Measurements from ENCODE around the gene MBNL2. TPM values are rescaled to one million over a fixed set of nuclear protein-coding genes. Genes with fewer than 3 reads are reported as not detected.

MBNL2 gene
- total and polyA plus RNA-seq, 5 donors from 2014 or later = 15.6 to 37.2 (median 17.6) TPM

DNA sequence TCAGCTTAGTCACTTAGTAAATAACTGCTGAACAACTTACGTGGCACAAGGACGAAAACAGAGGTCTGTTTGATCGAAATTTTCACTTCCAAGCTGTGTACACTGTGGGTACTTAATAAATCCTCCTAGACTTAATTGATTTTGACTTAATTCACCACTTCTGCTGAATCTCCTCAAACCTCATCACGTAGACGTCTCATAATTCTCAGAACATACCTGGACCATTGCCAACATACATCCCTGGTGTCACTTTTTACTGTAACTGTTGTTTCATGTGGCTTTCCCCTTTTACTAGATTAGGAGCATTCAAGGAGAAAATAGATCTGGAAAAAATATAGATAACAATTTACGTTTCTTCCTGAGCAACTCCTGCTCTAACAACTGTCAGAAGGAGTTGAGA lies 105.0 kb downstream of the MBNL2 start:
- no peak for ATAC-seq (ENCODE audit: low read depth in 2 of 2)
- no peak overlapping the region for H3K4me3 ChIP-seq (ENCODE audit: low read depth, low read length)
- H3K27ac Mint-ChIP-seq = no peak overlapping the region
- no peaks in the 10 kb centered on the region for H3K27me3 Mint-ChIP-seq
- no peaks in the 10 kb centered on the region for H3K9me3 ChIP-seq (ENCODE audit: control insufficient read depth in 2 of 2, low read length in 2 of 2)
- no peaks in the 10 kb centered on the region for H3K27me3 ChIP-seq (ENCODE audit: control insufficient read depth, insufficient read depth, low read length)
- no peak overlapping the region for H3K4me3 Mint-ChIP-seq
- no peak overlapping the region for H3K27ac ChIP-seq (ENCODE audit: insufficient read depth, low read length, poor library complexity, severe bottlenecking)
- DNase-seq = no peak
- H3K36me3 ChIP-seq (ENCODE audit: control insufficient read depth, insufficient read depth, low read length) = no peaks in the 10 kb centered on the region
- peaks cover 12 to 36% (median 20%) of the 10 kb centered on the region in 4 donors for H3K4me1 Mint-ChIP-seq
- peaks cover 15% of the 10 kb centered on the region for H3K36me3 Mint-ChIP-seq
- H3K9me3 Mint-ChIP-seq = peaks cover 0 to 2% (median 0%) of the 10 kb centered on the region in 7 donors
- no peaks in the 10 kb centered on the region for H3K4me1 ChIP-seq (ENCODE audit: control insufficient read depth, insufficient read depth, low read length, poor library complexity, severe bottlenecking)

DNA sequence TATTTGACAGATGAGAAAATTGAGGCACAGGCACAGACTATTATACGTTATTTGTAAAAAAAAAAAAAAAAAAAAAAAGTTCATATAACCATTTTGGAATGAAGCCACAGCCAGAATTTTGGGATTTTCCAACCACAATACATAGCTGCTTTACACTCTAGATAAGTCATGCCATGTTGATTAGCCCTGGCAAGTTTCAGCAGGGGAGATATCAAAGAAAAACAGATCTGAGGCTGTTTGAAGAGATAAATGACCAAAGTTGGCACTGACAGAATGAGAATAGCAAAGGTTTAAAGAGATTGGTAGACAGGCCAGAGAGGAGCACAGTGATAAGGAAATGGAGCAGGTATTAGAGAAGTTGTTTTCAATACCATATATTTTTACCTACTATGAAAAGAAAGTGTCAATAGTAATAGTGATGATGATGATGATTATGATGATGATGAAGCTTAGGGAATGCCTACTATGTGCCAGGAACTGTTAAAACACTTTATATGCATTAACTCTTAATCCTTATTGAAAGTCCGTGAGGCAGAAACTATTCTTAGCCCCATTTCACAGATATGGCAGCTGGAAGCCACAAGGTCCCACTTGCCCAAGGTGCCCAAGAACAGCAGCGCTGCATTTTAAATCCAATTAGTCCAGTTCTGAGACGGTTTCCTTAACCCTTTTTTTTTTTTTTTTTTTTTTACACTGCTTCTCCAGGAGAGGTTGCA lies 105.5 kb downstream of the MBNL2 start:
- peaks cover 15% of the 10 kb centered on the region for H3K36me3 Mint-ChIP-seq
- Histone ChIP-seq H3K4me1 (ENCODE audit: control insufficient read depth, insufficient read depth, low read length, poor library complexity, severe bottlenecking) (no peaks in the 10 kb centered on the region), H3K36me3 (ENCODE audit: control insufficient read depth, insufficient read depth, low read length) (no peaks in the 10 kb centered on the region), H3K4me3 (ENCODE audit: low read depth, low read length) (no peak overlapping the region), H3K9me3 (ENCODE audit: control insufficient read depth in 2 of 2, low read length in 2 of 2) (no peaks in the 10 kb centered on the region), H3K27me3 (ENCODE audit: control insufficient read depth, insufficient read depth, low read length) (no peaks in the 10 kb centered on the region), H3K27ac (ENCODE audit: insufficient read depth, low read length, poor library complexity, severe bottlenecking) (no peak overlapping the region)
- DNase-seq = no peak
- no peak overlapping the region for H3K4me3 Mint-ChIP-seq
- peak overlapping the region in 1 of 3 donors; percentile 27 for H3K27ac Mint-ChIP-seq
- no peak for ATAC-seq (ENCODE audit: low read depth in 2 of 2)
- H3K4me1 Mint-ChIP-seq = peaks cover 12 to 37% (median 18%) of the 10 kb centered on the region in 4 donors
- H3K27me3 Mint-ChIP-seq = no peaks in the 10 kb centered on the region
- H3K9me3 Mint-ChIP-seq = no peaks in the 10 kb centered on the region

DNA sequence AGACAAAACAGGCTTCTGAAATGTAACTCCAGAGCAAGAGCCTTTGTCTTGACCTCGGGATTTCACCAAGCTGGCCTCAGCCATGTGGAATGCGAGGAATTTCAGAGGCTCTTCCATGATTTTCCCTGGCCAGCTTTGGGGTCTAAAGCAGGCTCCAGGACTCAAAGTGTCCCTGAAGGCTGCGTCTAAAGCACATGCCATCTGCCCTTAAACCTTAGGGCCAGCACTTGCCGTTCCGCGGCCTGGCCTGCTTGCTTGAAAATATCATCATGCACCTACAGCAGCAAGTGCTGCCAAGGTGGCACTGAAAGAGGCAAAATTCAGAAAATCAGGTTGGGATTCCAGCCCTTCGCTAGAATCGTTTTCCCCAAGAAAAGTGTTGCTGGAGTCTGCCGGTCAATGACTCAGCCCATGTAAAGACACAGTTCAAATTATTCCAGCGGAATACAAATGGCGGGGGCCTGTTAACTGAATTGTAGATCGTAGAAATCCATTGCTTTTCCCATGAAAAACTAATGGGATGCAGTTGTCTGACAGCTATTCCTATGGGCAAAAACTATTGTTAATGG lies 106.2 kb downstream of the MBNL2 start:
- H3K27me3 Mint-ChIP-seq = no peaks in the 10 kb centered on the region
- H3K27me3 ChIP-seq (ENCODE audit: control insufficient read depth, insufficient read depth, low read length) = no peaks in the 10 kb centered on the region
- no peaks in the 10 kb centered on the region for H3K36me3 ChIP-seq (ENCODE audit: control insufficient read depth, insufficient read depth, low read length)
- H3K27ac ChIP-seq (ENCODE audit: insufficient read depth, low read length, poor library complexity, severe bottlenecking) = no peak overlapping the region
- DNase-seq (no peak), ATAC-seq (ENCODE audit: low read depth in 2 of 2) (no peak)
- H3K4me3 Mint-ChIP-seq = no peak overlapping the region
- H3K4me1 Mint-ChIP-seq = peaks cover 12 to 41% (median 17%) of the 10 kb centered on the region in 4 donors
- no peak overlapping the region for H3K4me3 ChIP-seq (ENCODE audit: low read depth, low read length)
- no peaks in the 10 kb centered on the region for H3K4me1 ChIP-seq (ENCODE audit: control insufficient read depth, insufficient read depth, low read length, poor library complexity, severe bottlenecking)
- peaks cover 18% of the 10 kb centered on the region for H3K36me3 Mint-ChIP-seq
- no peaks in the 10 kb centered on the region for H3K9me3 Mint-ChIP-seq
- peak overlapping the region in 1 of 3 donors; percentile 27 for H3K27ac Mint-ChIP-seq
- H3K9me3 ChIP-seq (ENCODE audit: control insufficient read depth in 2 of 2, low read length in 2 of 2) = no peaks in the 10 kb centered on the region

DNA sequence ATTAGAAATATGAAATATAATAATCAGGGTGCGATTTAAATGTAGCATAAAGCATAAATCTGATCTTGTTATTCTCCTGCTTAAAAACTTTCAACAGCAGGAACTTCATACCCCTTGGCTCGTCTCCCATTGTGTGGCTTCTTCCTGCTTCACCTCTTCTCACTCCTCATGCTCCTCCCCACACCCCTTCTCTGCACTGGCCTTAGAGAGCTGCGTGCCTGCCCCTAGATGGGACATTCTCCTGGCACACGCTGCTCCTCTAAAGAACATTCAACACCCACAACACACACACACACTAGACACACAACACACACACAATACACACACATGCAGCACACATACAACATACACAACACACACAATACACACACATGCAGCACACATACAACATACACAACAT lies 107.2 kb downstream of the MBNL2 start:
- peaks cover 7 to 34% (median 13%) of the 10 kb centered on the region in 4 donors for H3K4me1 Mint-ChIP-seq
- H3K36me3 Mint-ChIP-seq = peaks cover 15% of the 10 kb centered on the region
- no peaks in the 10 kb centered on the region for H3K27me3 ChIP-seq (ENCODE audit: control insufficient read depth, insufficient read depth, low read length)
- peak overlapping the region in 1 of 3 donors; percentile 25 for H3K27ac Mint-ChIP-seq
- H3K27me3 Mint-ChIP-seq = no peaks in the 10 kb centered on the region
- H3K4me3 ChIP-seq (ENCODE audit: low read depth, low read length) = no peak overlapping the region
- no peak overlapping the region for H3K27ac ChIP-seq (ENCODE audit: insufficient read depth, low read length, poor library complexity, severe bottlenecking)
- H3K36me3 ChIP-seq (ENCODE audit: control insufficient read depth, insufficient read depth, low read length) = peaks cover 2% of the 10 kb centered on the region
- DNase-seq (no peak), ATAC-seq (ENCODE audit: low read depth in 2 of 2) (no peak)
- H3K9me3 ChIP-seq (ENCODE audit: control insufficient read depth in 2 of 2, low read length in 2 of 2) = no peaks in the 10 kb centered on the region
- H3K4me3 Mint-ChIP-seq = no peak overlapping the region
- no peaks in the 10 kb centered on the region for H3K4me1 ChIP-seq (ENCODE audit: control insufficient read depth, insufficient read depth, low read length, poor library complexity, severe bottlenecking)
- no peaks in the 10 kb centered on the region for H3K9me3 Mint-ChIP-seq

DNA sequence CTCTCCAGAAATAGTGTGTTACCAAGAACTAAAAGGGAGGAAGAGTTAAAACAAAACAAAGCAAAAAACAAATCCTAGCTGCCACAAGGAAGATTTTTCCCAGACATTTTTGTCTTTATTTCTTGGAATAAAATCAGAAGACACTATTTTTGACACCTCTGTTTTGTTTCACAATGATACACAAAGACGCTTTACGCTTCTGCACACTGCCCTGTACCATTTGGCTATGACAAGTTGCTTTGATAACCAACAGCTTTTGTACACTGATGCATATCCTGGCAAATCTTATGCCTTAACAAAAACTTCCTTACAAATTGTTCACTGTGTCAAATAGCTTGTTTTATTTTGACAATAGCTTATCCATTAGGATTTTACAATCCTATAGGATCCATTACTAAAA lies 108.3 kb downstream of the MBNL2 start:
- Mint-ChIP-seq H3K36me3 (peaks cover 17% of the 10 kb centered on the region), H3K4me3 (no peak overlapping the region), H3K9me3 (no peaks in the 10 kb centered on the region), H3K27me3 (no peaks in the 10 kb centered on the region), H3K4me1 (peaks cover 4 to 30% (median 10%) of the 10 kb centered on the region in 4 donors), H3K27ac (no peak overlapping the region)
- no peak for ATAC-seq (ENCODE audit: low read depth in 2 of 2)
- H3K27me3 ChIP-seq (ENCODE audit: control insufficient read depth, insufficient read depth, low read length) = no peaks in the 10 kb centered on the region
- H3K4me1 ChIP-seq (ENCODE audit: control insufficient read depth, insufficient read depth, low read length, poor library complexity, severe bottlenecking) = no peaks in the 10 kb centered on the region
- peaks cover 13% of the 10 kb centered on the region for H3K36me3 ChIP-seq (ENCODE audit: control insufficient read depth, insufficient read depth, low read length)
- no peak overlapping the region for H3K27ac ChIP-seq (ENCODE audit: insufficient read depth, low read length, poor library complexity, severe bottlenecking)
- H3K9me3 ChIP-seq (ENCODE audit: control insufficient read depth in 2 of 2, low read length in 2 of 2) = no peaks in the 10 kb centered on the region
- H3K4me3 ChIP-seq (ENCODE audit: low read depth, low read length) = no peak overlapping the region
- DNase-seq = no peak

DNA sequence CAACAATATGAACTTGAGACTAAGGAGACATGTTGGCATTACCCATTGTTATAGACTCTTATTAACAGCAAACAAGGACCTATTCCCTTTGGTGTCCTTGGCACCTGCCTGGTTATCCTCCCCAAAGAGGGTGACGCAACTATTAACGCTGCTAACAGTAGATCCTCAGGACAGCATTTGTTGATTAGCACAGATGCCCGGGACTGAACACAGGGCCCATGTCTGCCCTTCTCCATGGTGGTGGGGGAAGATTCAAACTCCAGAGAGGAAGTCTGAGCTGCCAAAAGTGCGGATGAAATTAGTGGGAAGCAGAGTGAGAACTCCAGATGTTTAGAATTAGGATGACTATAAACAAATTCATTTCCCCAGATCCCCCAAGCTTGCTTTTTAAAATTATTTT lies 110.6 kb downstream of the MBNL2 start:
- Mint-ChIP-seq H3K9me3 (no peaks in the 10 kb centered on the region), H3K4me1 (peaks cover 4 to 20% (median 6%) of the 10 kb centered on the region in 4 donors), H3K36me3 (peaks cover 15% of the 10 kb centered on the region), H3K4me3 (no peak overlapping the region), H3K27ac (no peak overlapping the region), H3K27me3 (no peaks in the 10 kb centered on the region)
- Histone ChIP-seq H3K27ac (ENCODE audit: insufficient read depth, low read length, poor library complexity, severe bottlenecking) (no peak overlapping the region), H3K9me3 (ENCODE audit: control insufficient read depth in 2 of 2, low read length in 2 of 2) (no peaks in the 10 kb centered on the region), H3K27me3 (ENCODE audit: control insufficient read depth, insufficient read depth, low read length) (no peaks in the 10 kb centered on the region), H3K4me3 (ENCODE audit: low read depth, low read length) (no peak overlapping the region), H3K36me3 (ENCODE audit: control insufficient read depth, insufficient read depth, low read length) (peaks cover 29% of the 10 kb centered on the region), H3K4me1 (ENCODE audit: control insufficient read depth, insufficient read depth, low read length, poor library complexity, severe bottlenecking) (no peaks in the 10 kb centered on the region)
- no peak for DNase-seq
- ATAC-seq (ENCODE audit: low read depth in 2 of 2) = no peak

DNA sequence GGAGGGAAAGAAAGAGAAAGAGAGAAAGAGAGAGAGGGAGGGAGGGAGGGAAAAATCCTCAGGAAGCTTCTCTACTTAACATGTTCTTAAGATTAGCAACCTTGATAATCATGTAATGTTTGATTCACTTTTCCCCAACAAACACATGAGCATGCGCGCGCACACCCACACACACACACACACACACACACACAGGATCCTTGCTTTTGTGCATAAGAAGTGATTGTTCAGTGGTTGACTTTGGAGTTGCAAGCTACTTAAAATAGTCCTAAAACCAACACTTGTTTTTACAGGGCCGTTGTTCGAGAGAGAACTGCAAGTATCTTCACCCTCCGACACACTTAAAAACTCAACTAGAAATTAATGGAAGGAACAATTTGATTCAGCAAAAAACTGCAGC lies 111.8 kb downstream of the MBNL2 start:
- Histone ChIP-seq H3K4me1 (ENCODE audit: control insufficient read depth, insufficient read depth, low read length, poor library complexity, severe bottlenecking) (no peaks in the 10 kb centered on the region), H3K27ac (ENCODE audit: insufficient read depth, low read length, poor library complexity, severe bottlenecking) (no peak overlapping the region), H3K36me3 (ENCODE audit: control insufficient read depth, insufficient read depth, low read length) (peaks cover 34% of the 10 kb centered on the region), H3K9me3 (ENCODE audit: control insufficient read depth in 2 of 2, low read length in 2 of 2) (no peaks in the 10 kb centered on the region), H3K4me3 (ENCODE audit: low read depth, low read length) (no peak overlapping the region), H3K27me3 (ENCODE audit: control insufficient read depth, insufficient read depth, low read length) (no peaks in the 10 kb centered on the region)
- ATAC-seq (ENCODE audit: low read depth in 2 of 2) (no peak), DNase-seq (no peak)
- H3K4me1 Mint-ChIP-seq = peaks cover 4 to 18% (median 4%) of the 10 kb centered on the region in 4 donors
- peaks cover 13% of the 10 kb centered on the region for H3K36me3 Mint-ChIP-seq
- no peaks in the 10 kb centered on the region for H3K27me3 Mint-ChIP-seq
- H3K9me3 Mint-ChIP-seq = no peaks in the 10 kb centered on the region
- H3K4me3 Mint-ChIP-seq = no peak overlapping the region
- no peak overlapping the region for H3K27ac Mint-ChIP-seq

DNA sequence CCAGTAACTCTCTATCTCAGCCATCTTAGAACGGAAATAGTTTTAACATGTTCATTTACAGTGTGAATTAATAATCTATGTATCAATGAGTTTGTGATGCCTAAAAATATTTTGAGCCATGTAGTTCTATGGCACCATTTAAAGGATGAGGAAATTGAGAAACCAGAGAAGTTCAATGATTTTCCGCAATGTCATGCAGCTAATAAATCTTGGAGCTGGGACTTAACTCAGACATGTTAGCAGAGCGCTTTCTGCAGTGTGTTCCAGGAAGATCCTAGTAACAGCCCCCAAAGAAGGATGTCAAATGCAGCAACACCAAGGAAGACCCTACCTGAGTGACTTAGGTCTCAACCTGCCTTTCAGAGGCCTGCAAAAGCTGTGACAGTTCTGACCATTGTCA lies 112.6 kb downstream of the MBNL2 start:
- peaks cover 34% of the 10 kb centered on the region for H3K36me3 ChIP-seq (ENCODE audit: control insufficient read depth, insufficient read depth, low read length)
- peaks cover 4 to 13% (median 5%) of the 10 kb centered on the region in 4 donors for H3K4me1 Mint-ChIP-seq
- no peak overlapping the region for H3K4me3 Mint-ChIP-seq
- H3K27me3 Mint-ChIP-seq = no peaks in the 10 kb centered on the region
- DNase-seq (no peak), ATAC-seq (ENCODE audit: low read depth in 2 of 2) (no peak)
- H3K9me3 Mint-ChIP-seq = no peaks in the 10 kb centered on the region
- H3K27me3 ChIP-seq (ENCODE audit: control insufficient read depth, insufficient read depth, low read length) = no peaks in the 10 kb centered on the region
- H3K9me3 ChIP-seq (ENCODE audit: control insufficient read depth in 2 of 2, low read length in 2 of 2) = no peaks in the 10 kb centered on the region
- no peak overlapping the region for H3K27ac Mint-ChIP-seq
- no peak overlapping the region for H3K4me3 ChIP-seq (ENCODE audit: low read depth, low read length)
- peaks cover 6% of the 10 kb centered on the region for H3K4me1 ChIP-seq (ENCODE audit: control insufficient read depth, insufficient read depth, low read length, poor library complexity, severe bottlenecking)
- H3K36me3 Mint-ChIP-seq = peaks cover 12% of the 10 kb centered on the region
- no peak overlapping the region for H3K27ac ChIP-seq (ENCODE audit: insufficient read depth, low read length, poor library complexity, severe bottlenecking)
